Loucy (cell line): ENCODE results near the gene ANK3.

Experiments used
- CTCF ChIP-seq: fragments of 200-600 bp; sonication (generic); conservative IDR thresholded peaks from 2 replicates; pipeline ENCODE4 v1.5.1; 2014; ENCODE audit warnings: mild to moderate bottlenecking, antibody characterized with exemption, low read length
- EZH2phosphoT487 ChIP-seq: fragments of 200-600 bp; IDR thresholded peaks from 2 replicates; pipeline ENCODE4 v1.6.1; 2018; ENCODE audit warnings: antibody characterized with exemption, mild to moderate bottlenecking, moderate library complexity, borderline replicate concordance

GRCh38 chr10:60147576-60148265 is 242.0 kb downstream of the ANK3 start:
- TF ChIP-seq CTCF (no peak), EZH2phosphoT487 (no peak)
